ENCODE data around the gene ATXN3.
A peak's percentile ranks its signal among the peaks of the same experiment; 100 is the strongest.

The ATXN3 gene

GRCh38 chr14:92106143-92106926, at the start of gene ATXN3:
Gene ATXN3, minus strand, starts transcription at chr14:92106582. Its CDS starts 30 bp downstream, at chr14:92106552.
- Mint-ChIP-seq H3K4me1 (peaks cover 34% of the 10 kb centered on the region), H3K4me3 (peak within 1 kb of the TSS; percentile 94), H3K36me3 (no peaks in the 10 kb centered on the region), H3K27ac (peak within 1 kb of the TSS; percentile 91), H3K9me3 (no peaks in the 10 kb centered on the region)
- DNase-seq (ENCODE audit: low spot score in 2 of 2), result peak; percentile 80 to 95
- peak; percentile 97 for ATAC-seq

GRCh38 chr14:92154283-92154942, 48.0 kb upstream of the ATXN3 start:
- H3K9me3 Mint-ChIP-seq, result no peaks in the 10 kb centered on the region
- ATAC-seq (no peak), DNase-seq (ENCODE audit: low spot score in 2 of 2) (no peak)
- peak overlapping the region; percentile 26 for H3K27ac Mint-ChIP-seq
- H3K4me1 Mint-ChIP-seq, result peaks cover 7% of the 10 kb centered on the region
- H3K4me3 Mint-ChIP-seq, result no peak overlapping the region
- peaks cover 97% of the 10 kb centered on the region for H3K36me3 Mint-ChIP-seq

- no peak for DNase-seq (ENCODE audit: low spot score in 2 of 2)
- peaks cover 97% of the 10 kb centered on the region for H3K36me3 Mint-ChIP-seq
- H3K27ac Mint-ChIP-seq, result no peak overlapping the region
- ATAC-seq, result no peak
- peaks cover 7% of the 10 kb centered on the region for H3K4me1 Mint-ChIP-seq
- H3K4me3 Mint-ChIP-seq, result no peak overlapping the region
- H3K9me3 Mint-ChIP-seq, result no peaks in the 10 kb centered on the region
Observed at GRCh38 chr14:92153581-92153980, 47.2 kb upstream of the ATXN3 start.

DNA sequence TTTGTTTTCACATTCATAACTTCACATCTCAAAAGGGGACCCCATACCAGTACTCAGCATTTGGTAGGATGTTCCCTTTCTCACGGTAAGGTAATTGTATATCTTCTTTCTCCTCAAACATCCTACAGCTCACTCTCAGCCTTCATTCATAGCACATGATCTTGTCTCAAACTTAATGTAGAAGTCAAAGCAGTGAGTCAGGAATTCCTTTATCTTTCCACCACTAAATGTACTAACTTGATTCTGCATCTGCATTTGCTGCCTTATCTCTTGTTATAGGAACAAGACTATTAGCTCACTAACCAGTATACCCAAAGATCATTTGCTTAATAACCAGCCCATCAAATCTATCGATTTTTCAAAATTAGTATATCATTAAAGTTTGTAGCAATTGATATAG, 38.3 kb upstream of the ATXN3 start:
- peaks cover 100% of the 10 kb centered on the region for H3K36me3 Mint-ChIP-seq

DNA sequence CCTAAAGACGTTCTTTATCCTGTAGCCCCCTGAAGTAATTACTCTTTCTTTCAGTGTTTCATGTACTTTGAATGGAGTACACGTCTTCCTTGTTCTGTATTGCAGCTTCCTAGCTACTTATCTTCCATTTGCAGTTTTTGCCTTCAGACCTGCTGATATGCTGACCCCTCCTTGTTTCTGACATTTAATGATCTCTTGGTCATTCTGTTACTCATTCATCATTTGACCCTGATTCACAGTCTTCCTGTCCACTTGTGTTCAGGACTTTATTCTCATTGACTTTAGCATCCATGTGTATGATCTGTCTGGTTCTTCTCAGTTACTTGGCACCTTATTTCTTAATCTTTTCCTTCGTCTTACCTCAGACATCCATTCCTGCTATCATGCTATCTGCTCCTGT, 37.6 kb upstream of the ATXN3 start:
- no peak for DNase-seq (ENCODE audit: low spot score in 2 of 2)
- no peak for ATAC-seq
- Mint-ChIP-seq H3K4me3 (no peak overlapping the region), H3K27ac (no peak overlapping the region), H3K36me3 (peaks cover 100% of the 10 kb centered on the region), H3K4me1 (peaks cover 7% of the 10 kb centered on the region), H3K9me3 (no peaks in the 10 kb centered on the region)

More for the DNA sequence above, 38.3 kb upstream of the ATXN3 start:
- no peak for ATAC-seq
- no peak for DNase-seq (ENCODE audit: low spot score in 2 of 2)
- Mint-ChIP-seq H3K4me3 (no peak overlapping the region), H3K9me3 (no peaks in the 10 kb centered on the region), H3K27ac (no peak overlapping the region), H3K4me1 (peaks cover 7% of the 10 kb centered on the region)

- Mint-ChIP-seq H3K4me1 (peaks cover 7% of the 10 kb centered on the region), H3K36me3 (peaks cover 100% of the 10 kb centered on the region), H3K4me3 (no peak overlapping the region), H3K27ac (no peak overlapping the region), H3K9me3 (no peaks in the 10 kb centered on the region)
- no peak for ATAC-seq
- no peak for DNase-seq (ENCODE audit: low spot score in 2 of 2)
Observed at GRCh38 chr14:92143309-92143708, 36.9 kb upstream of the ATXN3 start.

DNA sequence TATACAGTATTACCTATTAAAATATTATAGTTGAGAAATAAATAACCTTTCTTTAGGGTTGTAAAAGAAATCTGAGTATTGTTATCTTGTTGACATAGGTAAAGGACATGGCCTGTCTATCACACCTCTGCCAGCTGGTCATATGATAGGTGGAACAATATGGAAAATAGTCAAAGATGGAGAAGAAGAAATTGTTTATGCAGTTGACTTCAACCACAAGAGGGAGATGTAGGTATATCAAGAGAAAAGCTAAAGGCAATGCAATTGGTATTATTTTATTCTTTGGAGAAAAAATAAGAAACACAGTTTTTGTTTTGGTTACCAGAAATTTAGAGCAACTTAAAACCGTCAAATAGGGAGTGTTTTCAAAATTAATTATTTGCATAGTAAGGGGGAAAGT, 28.9 kb upstream of the ATXN3 start:
- Mint-ChIP-seq H3K9me3 (no peaks in the 10 kb centered on the region), H3K27ac (no peak overlapping the region), H3K4me1 (no peaks in the 10 kb centered on the region), H3K36me3 (peaks cover 99% of the 10 kb centered on the region), H3K4me3 (no peak overlapping the region)
- DNase-seq (ENCODE audit: low spot score in 2 of 2), result no peak
- no peak for ATAC-seq

GRCh38 chr14:92134456-92134855, 28.1 kb upstream of the ATXN3 start:
- H3K36me3 Mint-ChIP-seq, result peaks cover 99% of the 10 kb centered on the region
- H3K27ac Mint-ChIP-seq, result no peak overlapping the region
- DNase-seq (ENCODE audit: low spot score in 2 of 2) (no peak), ATAC-seq (no peak)
- H3K4me3 Mint-ChIP-seq, result no peak overlapping the region
- H3K9me3 Mint-ChIP-seq, result no peaks in the 10 kb centered on the region
- H3K4me1 Mint-ChIP-seq, result no peaks in the 10 kb centered on the region

- Mint-ChIP-seq H3K9me3 (no peaks in the 10 kb centered on the region), H3K4me3 (peak overlapping the region; percentile 94), H3K36me3 (peaks cover 60% of the 10 kb centered on the region), H3K4me1 (peaks cover 44% of the 10 kb centered on the region), H3K27ac (peak overlapping the region; percentile 100)
- no peak for DNase-seq (ENCODE audit: low spot score in 2 of 2)
- no peak for ATAC-seq
Observed at GRCh38 chr14:92122761-92123160, 16.4 kb upstream of the ATXN3 start.

DNA sequence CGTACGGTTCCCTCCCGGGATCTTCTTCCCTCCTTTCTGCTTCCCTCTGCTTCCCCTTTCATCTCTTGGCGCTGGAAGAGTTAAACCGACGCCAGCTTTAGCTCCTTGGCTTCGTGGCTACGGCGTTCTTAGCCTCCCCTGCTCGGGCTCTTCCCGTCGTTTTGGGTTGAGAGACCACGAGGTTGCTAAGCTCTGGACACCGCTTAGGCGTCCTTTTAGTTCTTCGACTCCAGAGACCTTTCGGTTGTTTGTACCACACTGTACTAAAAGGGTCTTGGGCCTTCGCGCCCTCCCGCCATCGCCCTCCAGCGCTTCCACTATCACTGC, 15.9 kb upstream of the ATXN3 start:
- Mint-ChIP-seq H3K9me3 (no peaks in the 10 kb centered on the region), H3K4me3 (peak overlapping the region; percentile 94), H3K4me1 (peaks cover 39% of the 10 kb centered on the region), H3K36me3 (peaks cover 60% of the 10 kb centered on the region), H3K27ac (peak overlapping the region; percentile 100)
- peak; percentile 25 for ATAC-seq
- no peak for DNase-seq (ENCODE audit: low spot score in 2 of 2)

- peak; percentile 95 for ATAC-seq
- H3K4me3 Mint-ChIP-seq, result peak within 1 kb of the TSS; percentile 94
- no peaks in the 10 kb centered on the region for H3K9me3 Mint-ChIP-seq
- peak within 1 kb of the TSS; percentile 100 for H3K27ac Mint-ChIP-seq
- H3K4me1 Mint-ChIP-seq, result peaks cover 34% of the 10 kb centered on the region
- peak; percentile 86 to 94 for DNase-seq (ENCODE audit: low spot score in 2 of 2)
- H3K36me3 Mint-ChIP-seq, result peaks cover 60% of the 10 kb centered on the region
Observed at GRCh38 chr14:92121670-92122350, 15.4 kb upstream of the ATXN3 start, which contains the start of the genes CPSF2 and NDUFB1. Gene CPSF2, plus strand, starts transcription at chr14:92121969. Its CDS starts 9,016 bp downstream, at chr14:92130985. Gene NDUFB1, minus strand, starts transcription at chr14:92121706. Its CDS starts 4,069 bp downstream, at chr14:92117637.

DNA sequence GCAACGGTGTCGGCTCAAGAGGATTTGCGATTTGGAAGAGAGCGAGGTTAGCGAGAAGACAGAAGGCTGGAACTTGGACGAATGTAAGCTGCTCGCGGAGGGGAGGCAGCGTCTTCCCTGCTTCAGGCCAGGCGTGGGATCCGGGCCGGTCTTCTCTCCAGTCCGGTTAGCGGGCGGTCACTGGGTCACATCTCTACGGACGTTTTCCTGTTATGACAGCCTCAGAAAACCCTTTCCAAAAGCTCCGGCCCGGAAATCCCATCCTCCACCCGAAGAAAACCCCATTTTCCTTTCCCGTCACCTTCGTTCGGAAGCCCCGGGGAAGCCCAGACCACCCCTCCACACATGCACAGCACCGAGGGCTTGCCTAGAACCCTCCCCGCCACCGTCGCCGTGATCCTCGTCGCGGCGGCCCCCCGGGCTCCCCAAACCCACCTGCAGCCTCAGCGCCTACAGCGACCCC, 14.9 kb upstream of the ATXN3 start:
- DNase-seq (ENCODE audit: low spot score in 2 of 2), result no peak

DNA sequence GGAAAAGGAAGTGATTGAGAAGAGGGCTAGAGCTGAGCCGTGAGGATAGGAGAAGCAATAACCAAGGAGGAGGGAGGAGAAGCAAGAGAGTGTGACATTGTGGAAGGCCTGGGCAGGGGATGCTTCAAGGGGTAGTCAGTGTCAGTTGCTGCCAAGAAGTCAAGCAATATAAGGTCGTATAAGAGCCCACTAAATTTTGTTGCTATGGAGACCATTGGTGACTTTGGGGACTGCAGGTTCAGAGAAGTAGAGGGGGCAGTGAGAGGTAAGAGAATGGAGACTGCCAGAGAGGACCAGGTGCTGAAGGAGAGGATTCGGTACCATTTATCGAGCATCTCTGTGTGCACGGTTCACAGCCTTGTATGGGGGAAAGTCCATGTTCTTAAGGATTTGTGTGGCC, 3.1 kb upstream of the ATXN3 start:
- DNase-seq (ENCODE audit: low spot score in 2 of 2) (no peak), ATAC-seq (no peak)
- Mint-ChIP-seq H3K9me3 (no peaks in the 10 kb centered on the region), H3K36me3 (no peaks in the 10 kb centered on the region), H3K4me3 (no peak overlapping the region), H3K27ac (no peak overlapping the region), H3K4me1 (peaks cover 22% of the 10 kb centered on the region)

More for the DNA sequence above, 14.9 kb upstream of the ATXN3 start:
- H3K4me1 Mint-ChIP-seq, result peaks cover 33% of the 10 kb centered on the region
- peak overlapping the region; percentile 100 for H3K27ac Mint-ChIP-seq
- H3K36me3 Mint-ChIP-seq, result peaks cover 60% of the 10 kb centered on the region
- ATAC-seq, result peak; percentile 46
- H3K4me3 Mint-ChIP-seq, result peak overlapping the region; percentile 94
- H3K9me3 Mint-ChIP-seq, result no peaks in the 10 kb centered on the region

DNA sequence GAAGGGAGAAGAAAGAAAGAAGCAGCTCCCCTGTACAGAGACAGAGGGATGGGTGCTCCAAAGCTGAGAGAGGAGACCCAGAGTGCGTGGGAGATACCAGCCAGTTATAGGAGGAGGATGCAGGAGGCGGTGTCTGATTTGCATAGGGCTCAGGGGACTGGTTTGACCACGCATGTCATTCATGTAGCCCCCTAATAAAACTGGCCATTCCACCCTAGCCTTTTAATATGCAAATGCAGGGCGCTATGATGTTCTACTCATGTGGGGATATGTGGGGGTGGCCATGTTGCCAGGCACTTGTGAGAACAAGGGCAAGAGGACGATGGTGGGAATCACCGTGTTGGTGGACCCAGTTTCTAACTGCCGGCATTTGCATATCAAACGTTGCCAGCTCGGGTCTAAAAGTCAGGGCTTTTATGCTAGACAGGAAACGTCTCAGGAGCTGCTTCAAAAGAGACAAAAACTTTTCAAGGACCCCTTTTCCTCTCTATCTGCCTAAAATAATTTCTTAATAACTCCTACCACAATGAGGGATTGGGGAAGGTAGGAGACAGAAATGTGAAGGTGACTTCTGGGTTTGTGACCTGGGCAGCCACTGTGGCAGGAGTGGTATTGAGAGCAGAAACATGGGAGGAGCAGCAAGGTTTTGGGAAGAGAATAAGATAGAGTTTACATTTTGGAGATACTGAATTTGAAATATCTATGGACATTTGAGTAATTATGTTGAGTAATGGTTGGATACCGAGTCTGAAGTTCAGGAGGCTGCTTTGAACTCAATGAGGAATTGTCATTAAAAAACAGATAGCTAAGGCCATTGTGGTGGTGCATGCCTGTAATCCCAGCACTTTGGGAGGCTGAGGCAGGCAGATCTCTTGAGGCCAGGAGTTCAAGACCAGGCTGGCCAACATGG, 2.2 kb upstream of the ATXN3 start:
- Mint-ChIP-seq H3K9me3 (no peaks in the 10 kb centered on the region), H3K27ac (no peak overlapping the region), H3K4me1 (peaks cover 22% of the 10 kb centered on the region), H3K4me3 (peak overlapping the region; percentile 15), H3K36me3 (no peaks in the 10 kb centered on the region)
- ATAC-seq, result no peak
- no peak for DNase-seq (ENCODE audit: low spot score in 2 of 2)

GRCh38 chr14:92105893-92106142, 564 bp downstream of the ATXN3 start:
- H3K9me3 Mint-ChIP-seq, result no peaks in the 10 kb centered on the region
- peak in 1 of 2 donors; percentile 5 for DNase-seq (ENCODE audit: low spot score in 2 of 2)
- peak overlapping the region; percentile 91 for H3K27ac Mint-ChIP-seq
- H3K36me3 Mint-ChIP-seq, result no peaks in the 10 kb centered on the region
- H3K4me1 Mint-ChIP-seq, result peaks cover 34% of the 10 kb centered on the region
- H3K4me3 Mint-ChIP-seq, result peak overlapping the region; percentile 94
- ATAC-seq, result no peak
